Activated CD8-positive, alpha-beta T cell treated with anti-CD3 and anti-CD28 coated beads for 36 hours (primary cell): ENCODE data around the gene MYO9B. TPM values are rescaled to one million over a fixed set of nuclear protein-coding genes. Genes with fewer than 3 reads are reported as not detected.

Source experiments
- ATAC-seq: fragments of 200-7000 bp; cut with Tn5 transposase; one replicate; pipeline ENCODE4 v1.10.0; 2021; ENCODE audit warnings: mild to moderate bottlenecking, moderate library complexity
- CTCF ChIA-PET: fragments of 350-600 bp; sonication (Branson Sonifier 250); formaldehyde crosslinking; loops from one replicate; lab custom pipeline; 2021; ENCODE audit warnings: antibody characterized with exemption; lab: Charles Lee
- POLR2A ChIA-PET: fragments of 350-600 bp; sonication (Branson Sonifier 250); formaldehyde crosslinking; loops from one replicate; lab custom pipeline; 2021; ENCODE audit warnings: antibody characterized with exemption; lab: Charles Lee
- DNase-seq: peaks from one replicate; pipeline ENCODE4 v3.0.0-alpha.2; 2020
- H3K27ac Mint-ChIP-seq: one replicate; pipeline ENCODE4 v1.8.0; 2021; ENCODE audit warnings: mild to moderate bottlenecking, mixed read lengths
- H3K27me3 Mint-ChIP-seq: one replicate; pipeline ENCODE4 v1.8.0; 2021; ENCODE audit warnings: mixed read lengths
- H3K36me3 Mint-ChIP-seq: one replicate; pipeline ENCODE4 v1.8.0; 2021; ENCODE audit warnings: low read depth, mixed read lengths
- H3K4me1 Mint-ChIP-seq: one replicate; pipeline ENCODE4 v1.8.0; 2021; ENCODE audit warnings: low read depth, mixed read lengths
- H3K4me3 Mint-ChIP-seq: one replicate; pipeline ENCODE4 v1.8.0; 2021; ENCODE audit warnings: mild to moderate bottlenecking, moderate library complexity, mixed read lengths
- H3K9me3 Mint-ChIP-seq: one replicate; pipeline ENCODE4 v1.8.0; 2021; ENCODE audit warnings: mixed read lengths
- CTCF ChIP-seq: fragments of 200-600 bp; IDR thresholded peaks from one replicate; pipeline ENCODE4 v1.8.0; 2022; ENCODE audit warnings: antibody characterized with exemption, mild to moderate bottlenecking
- intact Hi-C: fragments of 100-400 bp; cut with micrococcal nuclease; formaldehyde crosslinking; loops from one replicate; pipeline ENCODE4 v1.10.0; 2022
- total RNA-seq, 2 experiments: library from RNA; stranded (reverse); gene quantifications; one replicate each; pipeline ENCODE4 v1.2.3, GENCODE V29; 2021

MYO9B gene
- total RNA-seq, 2 experiments from 2014 or later = 111 to 112 TPM

DNA sequence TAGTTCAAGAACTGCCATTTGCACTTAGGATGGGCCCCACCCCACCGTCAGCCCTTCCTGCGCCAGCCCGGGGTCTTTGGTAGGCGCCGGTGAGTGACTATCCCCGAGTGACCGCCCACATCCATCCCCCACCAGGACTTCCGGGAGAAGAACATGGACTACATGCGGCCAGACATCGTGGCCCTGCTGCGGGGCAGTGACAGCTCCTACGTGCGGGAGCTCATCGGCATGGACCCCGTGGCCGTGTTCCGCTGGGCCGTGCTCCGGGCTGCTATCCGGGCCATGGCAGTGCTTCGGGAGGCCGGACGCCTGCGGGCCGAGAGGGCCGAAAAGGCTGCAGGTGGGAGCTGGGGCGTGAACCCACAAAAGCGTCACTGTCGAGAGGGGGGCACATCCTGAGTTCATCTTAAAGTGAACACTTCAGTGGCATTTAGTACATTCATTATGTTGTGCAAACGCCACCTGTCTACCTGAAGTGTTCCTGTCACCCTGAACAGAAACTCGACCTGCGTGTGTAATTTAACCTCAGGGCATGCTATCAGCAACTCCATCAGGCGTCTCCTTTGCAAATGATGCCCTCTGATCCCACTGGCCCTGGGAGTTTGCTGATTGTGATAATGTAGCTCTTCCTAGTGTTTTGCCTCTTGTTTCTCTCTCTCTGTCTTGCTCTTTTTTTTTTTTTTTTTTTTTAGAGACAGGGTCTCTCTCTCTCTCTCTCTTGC lies 97.2 kb downstream of the MYO9B start:
- no peak for ATAC-seq
- peaks cover 47% of the 10 kb centered on the region for H3K36me3 Mint-ChIP-seq

GRCh38 chr19:17178291-17178690 lies 102.7 kb downstream of the MYO9B start:
- H3K9me3 Mint-ChIP-seq = no peaks in the 10 kb centered on the region
- no peak overlapping the region for H3K4me3 Mint-ChIP-seq
- no peak for DNase-seq
- H3K27me3 Mint-ChIP-seq = no peaks in the 10 kb centered on the region
- ATAC-seq = no peak
- H3K36me3 Mint-ChIP-seq = peaks cover 26% of the 10 kb centered on the region
- no peak for TF ChIP-seq CTCF
- peaks cover 8% of the 10 kb centered on the region for H3K4me1 Mint-ChIP-seq
- POLR2A ChIA-PET = no interaction called here
- intact Hi-C loops = no loop called here
- CTCF ChIA-PET = no interaction called here
- H3K27ac Mint-ChIP-seq = no peak overlapping the region

More for the DNA sequence above, 97.2 kb downstream of the MYO9B start:
- Mint-ChIP-seq H3K9me3 (no peaks in the 10 kb centered on the region), H3K4me3 (no peak overlapping the region), H3K4me1 (peaks cover 15% of the 10 kb centered on the region), H3K27me3 (no peaks in the 10 kb centered on the region), H3K27ac (peak overlapping the region; percentile 18)
- ChIA-PET CTCF (no interaction called here), POLR2A (no interaction called here)
- no peak for TF ChIP-seq CTCF
- DNase-seq = no peak
- intact Hi-C loops = no loop called here

DNA sequence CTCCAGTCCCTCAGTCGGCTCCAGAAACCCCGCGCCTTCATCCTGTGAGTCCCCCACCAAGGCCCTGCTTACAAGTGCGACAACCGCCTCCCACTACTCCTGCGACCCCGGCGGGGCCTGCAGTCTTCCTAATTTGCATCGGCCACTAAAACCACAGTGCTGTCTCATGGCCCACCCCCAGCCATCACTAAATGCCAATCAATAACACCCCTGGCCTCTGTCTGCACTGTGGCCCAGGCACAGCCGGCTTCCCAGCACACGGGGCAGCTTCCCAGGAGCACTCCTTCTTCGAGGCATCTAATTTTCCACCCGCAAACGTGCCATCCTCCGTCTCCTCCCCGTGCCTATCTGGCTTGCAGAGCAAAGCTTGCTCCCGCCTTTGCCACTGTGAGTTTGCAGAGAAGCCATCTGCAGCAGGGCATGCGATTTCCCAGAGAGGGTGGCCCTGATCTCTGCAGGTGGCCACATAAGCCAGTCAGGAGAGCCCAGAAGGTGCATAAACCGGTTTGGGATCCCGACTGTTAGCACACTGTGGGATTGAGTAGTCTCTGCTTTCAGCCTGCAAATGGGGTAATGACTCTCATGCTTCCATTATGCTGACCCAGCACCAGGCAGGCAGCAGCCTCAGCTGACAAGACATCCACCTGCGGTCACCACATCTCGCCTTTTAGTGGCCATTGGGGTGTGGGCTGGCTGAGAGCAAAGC lies 105.6 kb downstream of the MYO9B start:
- H3K4me3 Mint-ChIP-seq = no peak overlapping the region
- no peaks in the 10 kb centered on the region for H3K27me3 Mint-ChIP-seq
- H3K9me3 Mint-ChIP-seq = no peaks in the 10 kb centered on the region
- TF ChIP-seq CTCF = no peak
- CTCF ChIA-PET = no interaction called here
- H3K36me3 Mint-ChIP-seq = peaks cover 29% of the 10 kb centered on the region
- DNase-seq (no peak), ATAC-seq (no peak)
- H3K27ac Mint-ChIP-seq = no peak overlapping the region
- POLR2A ChIA-PET = no interaction called here
- peaks cover 20% of the 10 kb centered on the region for H3K4me1 Mint-ChIP-seq
- intact Hi-C loops = no loop called here

- Mint-ChIP-seq H3K9me3 (no peaks in the 10 kb centered on the region), H3K4me1 (peaks cover 20% of the 10 kb centered on the region), H3K27ac (peak overlapping the region; percentile 97), H3K36me3 (peaks cover 29% of the 10 kb centered on the region), H3K4me3 (peak overlapping the region; percentile 72), H3K27me3 (no peaks in the 10 kb centered on the region)
- DNase-seq (peak; percentile 65), ATAC-seq (peak; percentile 45)
- peak; percentile 27 for TF ChIP-seq CTCF
- intact Hi-C loops = no loop called here
- CTCF ChIA-PET = interaction anchor here (0.9 to 2.9 kb wide), 6 partner anchors 51 to 116 kb away, joined by 3 to 13 read pairs (median 3); partner anchors contain the start of genes HAUS8 and MYO9B
- POLR2A ChIA-PET = interaction anchor here (0.7 to 3.3 kb wide), 11 partner anchors 9 to 109 kb away, joined by 3 to 13 read pairs (median 4); partner anchors contain the start of genes OCEL1 and USE1
These were observed 107.7 kb downstream of the MYO9B start for GRCh38 chr19:17183271-17183761.
